Endothelial cell of umbilical vein (primary cell): ENCODE results near the gene USP2. TPM values are rescaled to one million over a fixed set of nuclear protein-coding genes. Genes with fewer than 3 reads are reported as not detected.

ENCODE experiments used
- BruUV-seq: library from RNA; stranded (reverse); fragments of 400-500 nt; replicated peaks from 2 replicates; lab custom pipeline; 2021; lab: Mats Ljungman, UMichigan
- CTCF ChIA-PET: fragments of 300-600, 350-600 bp; sonication (Branson Sonifier 250); formaldehyde crosslinking; loops from one replicate; lab custom pipeline; 2021; ENCODE audit warnings: antibody characterized with exemption, inconsistent platforms; lab: Charles Lee
- POLR2A ChIA-PET: fragments of 300-600, 350-600 bp; sonication (Branson Sonifier 250); formaldehyde crosslinking; loops from one replicate; lab custom pipeline; 2021; ENCODE audit warnings: antibody characterized with exemption, inconsistent platforms; lab: Charles Lee
- DNase-seq: peaks from one replicate; pipeline ENCODE4 v3.0.0-alpha.2; 2011; ENCODE audit warnings: low read depth, low spot score
- FAIRE-seq: peaks from 2 replicates; lab custom pipeline; 2011; peaks lifted over from hg19 to GRCh38; lab: Jason Lieb, UNC
- H2AFZ ChIP-seq: 2 replicates; pipeline ENCODE4 v1.6.0; 2012; ENCODE audit warnings: low read depth, low read length, control low read depth, inconsistent platforms
- H3K27ac ChIP-seq: 2 replicates; pipeline ENCODE4 v1.5.1; 2011; ENCODE audit warnings: low read depth, mild to moderate bottlenecking, control low read depth, low read length, moderate library complexity; ENCODE audit not compliant: insufficient read depth
- H3K27me3 ChIP-seq, 2 experiments: 2 replicates each; pipeline versions ENCODE4 v1.6.0 to v1.6.1; 2011; ENCODE audit warnings: low read length in 2 of 2, mixed read lengths in 1 of 2; ENCODE audit not compliant: control insufficient read depth in 2 of 2, insufficient read depth in 2 of 2
- H3K36me3 ChIP-seq, 2 experiments: 2 replicates in 1 of 2; 3 replicates in 1 of 2; pipeline ENCODE4 v1.5.1; 2011; ENCODE audit warnings: low read length in 2 of 2, mild to moderate bottlenecking in 1 of 2, moderate library complexity in 1 of 2; ENCODE audit not compliant: control insufficient read depth in 2 of 2, insufficient read depth in 2 of 2; ENCODE audit errors: extremely low read depth in 1 of 2
- H3K4me1 ChIP-seq: 3 replicates; pipeline ENCODE4 v1.5.1; 2011; ENCODE audit warnings: mild to moderate bottlenecking, low read length; ENCODE audit not compliant: control insufficient read depth, insufficient read depth; ENCODE audit errors: extremely low read depth
- H3K4me2 ChIP-seq: 2 replicates; pipeline ENCODE4 v1.6.1; 2011; ENCODE audit warnings: low read length, control low read depth, mixed read lengths; ENCODE audit not compliant: insufficient read depth
- H3K4me3 ChIP-seq, 3 experiments: fragments of 200-600 bp in 1 of 3; sonication (generic), shearing (Covaris generic) in 1 of 3; replicated peaks in 1 of 3; 2 replicates each; pipeline ENCODE4 v1.5.1; 2011 to 2016; ENCODE audit warnings: control low read depth in 3 of 3, low read length in 3 of 3, mild to moderate bottlenecking in 2 of 3, inconsistent platforms in 1 of 3, low read depth in 1 of 3, moderate library complexity in 1 of 3; ENCODE audit not compliant: insufficient read depth in 1 of 3
- H3K79me2 ChIP-seq: 2 replicates; pipeline ENCODE4 v1.6.0; 2012; ENCODE audit warnings: low read length, inconsistent platforms; ENCODE audit not compliant: control insufficient read depth, insufficient read depth
- H3K9ac ChIP-seq: replicated peaks from 2 replicates; pipeline ENCODE3; 2011; ENCODE audit warnings: low read length, control low read depth; ENCODE audit not compliant: insufficient read depth; ENCODE audit errors: extremely low read depth
- H3K9me1 ChIP-seq: replicated peaks from 3 replicates; pipeline ENCODE4 v1.6.0; 2011; ENCODE audit warnings: mild to moderate bottlenecking, low read length; ENCODE audit not compliant: control insufficient read depth, insufficient read depth; ENCODE audit errors: extremely low read depth
- H3K9me3 ChIP-seq: replicated peaks from 2 replicates; pipeline ENCODE4 v1.5.1; 2012; ENCODE audit warnings: low read length, inconsistent platforms; ENCODE audit not compliant: control insufficient read depth, insufficient read depth
- H4K20me1 ChIP-seq: replicated peaks from 2 replicates; pipeline ENCODE3; 2011; ENCODE audit warnings: mild to moderate bottlenecking, low read length; ENCODE audit not compliant: control insufficient read depth, insufficient read depth; ENCODE audit errors: extremely low read depth
- EZH2 ChIP-seq: IDR thresholded peaks from 2 replicates; pipeline ENCODE4 v1.6.1; 2012; ENCODE audit warnings: borderline replicate concordance, low read depth, mild to moderate bottlenecking, moderate library complexity, low read length, inconsistent platforms; ENCODE audit not compliant: severe bottlenecking
- FOS ChIP-seq: IDR thresholded peaks from 2 replicates; pipeline ENCODE4 v1.6.1; 2011; ENCODE audit warnings: mild to moderate bottlenecking, low read length, moderate library complexity, borderline replicate concordance; ENCODE audit not compliant: insufficient read depth
- GATA2 ChIP-seq: IDR thresholded peaks from 2 replicates; pipeline ENCODE4 v1.7.0; 2011; ENCODE audit warnings: low read depth, mild to moderate bottlenecking, moderate library complexity, mixed read lengths, low read length; ENCODE audit not compliant: insufficient read length, insufficient read depth
- JUN ChIP-seq: IDR thresholded peaks from 2 replicates; pipeline ENCODE4 v1.6.1; 2011; ENCODE audit warnings: borderline replicate concordance, low read depth; ENCODE audit not compliant: insufficient read length, insufficient read depth
- MYC ChIP-seq: IDR thresholded peaks from one replicate; pipeline ENCODE4 v1.6.1; 2011; ENCODE audit warnings: mild to moderate bottlenecking, low read depth, low read length
- POLR2A ChIP-seq: IDR thresholded peaks from 2 replicates; pipeline ENCODE4 v1.6.1; 2012; ENCODE audit warnings: low read depth, mild to moderate bottlenecking, control low read depth, low read length
- POLR2AphosphoS5 ChIP-seq: IDR thresholded peaks from 2 replicates; pipeline ENCODE4 v1.6.1; 2012; ENCODE audit warnings: low read depth, mild to moderate bottlenecking, control low read depth, low read length, moderate library complexity; ENCODE audit not compliant: insufficient read depth
- dilution Hi-C: fragments of 300-500 bp; cut with MboI; formaldehyde crosslinking; loops from one replicate; pipeline ENCODE4 v1.15.0; 2019; ENCODE audit warnings: low sequenced_read_pairs; ENCODE audit not compliant: extremely low pct_ligation_motif_present
- intact Hi-C: fragments of 100-400 bp; cut with micrococcal nuclease; formaldehyde crosslinking; loops from one replicate; pipeline ENCODE4 v1.10.0; 2022
- polyA plus RNA-seq, 4 experiments: library from polyadenylated mRNA; depleted of rRNA in 3 of 4; stranded (reverse) in 3 of 4; unstranded in 1 of 4; fragments of >200 nt; gene quantifications; 2 replicates each; pipeline versions ENCODE4 v1.2.1 to v1.2.3, GENCODE V29; 2011 to 2012; ENCODE audit warnings: missing spikeins in 1 of 4
- total RNA-seq: library from RNA; stranded (reverse); gene quantifications from 2 replicates; pipeline ENCODE4 v1.2.3, GENCODE V29; 2021
- TF ChIP-seq, protein P1 (sequence below), 2 donors: IDR thresholded peaks; 1 replicate in 1 of 2; 2 replicates in 1 of 2; pipeline ENCODE4 v1.5.1; 2011; ENCODE audit warnings: low read length in 2 of 2, mild to moderate bottlenecking in 2 of 2, moderate library complexity in 2 of 2, control low read depth in 1 of 2, inconsistent platforms in 1 of 2, low read depth in 1 of 2; ENCODE audit not compliant: insufficient read depth in 1 of 2; ENCODE audit errors: extremely low read depth in 1 of 2
- TF ChIP-seq, protein P2 (sequence below): IDR thresholded peaks from 2 replicates; pipeline ENCODE4 v1.6.1; 2011; ENCODE audit not compliant: insufficient read depth, insufficient read length

USP2 gene
- total and polyA plus RNA-seq, 2 donors (not counting 3 experiments of a cell fraction or from before 2014, with no cell fraction given): 0.21 to 1.2 TPM

DNA sequence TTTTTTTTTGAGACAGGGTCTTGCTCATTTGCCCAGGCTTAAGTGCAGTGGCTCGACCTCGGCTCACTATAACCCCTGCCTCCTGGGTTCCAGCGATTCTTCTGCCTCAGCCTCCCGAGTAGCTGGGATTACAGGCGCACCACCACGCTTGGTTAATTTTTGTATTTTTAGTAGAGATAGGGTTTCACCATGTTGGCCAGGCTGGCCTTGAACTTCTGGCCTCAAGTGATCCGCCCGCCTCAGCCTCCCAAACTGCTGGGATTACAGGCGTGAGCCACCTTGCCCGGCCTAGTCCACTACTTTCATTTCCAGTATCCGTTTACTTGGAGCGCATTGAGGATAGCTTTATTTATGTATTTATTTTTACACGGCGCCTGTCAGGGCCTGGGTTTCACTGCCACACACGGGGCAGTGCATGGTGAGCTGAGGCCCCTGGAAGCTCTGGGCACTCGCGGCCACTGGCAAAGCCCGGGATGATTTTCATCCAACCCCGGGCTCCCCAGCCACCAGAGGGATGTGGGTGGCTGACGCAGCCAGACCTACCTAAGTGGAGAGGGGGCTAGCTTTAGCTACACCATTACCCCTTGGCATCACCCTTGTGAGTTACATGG, 58.5 kb downstream of the USP2 start:
- Histone ChIP-seq H4K20me1 (no peaks in the 10 kb centered on the region), H3K9ac (no peak overlapping the region), H3K4me1 (peaks cover 44% of the 10 kb centered on the region), H3K36me3 (no peaks in the 10 kb centered on the region), H3K27me3 (no peaks in the 10 kb centered on the region), H3K79me2 (no peaks in the 10 kb centered on the region), H3K9me3 (no peaks in the 10 kb centered on the region), H3K4me2 (no peak overlapping the region), H2AFZ (no peak overlapping the region), H3K27ac (no peak overlapping the region), H3K4me3 (no peak overlapping the region), H3K9me1 (no peaks in the 10 kb centered on the region)
- TF ChIP-seq, protein P1, sequence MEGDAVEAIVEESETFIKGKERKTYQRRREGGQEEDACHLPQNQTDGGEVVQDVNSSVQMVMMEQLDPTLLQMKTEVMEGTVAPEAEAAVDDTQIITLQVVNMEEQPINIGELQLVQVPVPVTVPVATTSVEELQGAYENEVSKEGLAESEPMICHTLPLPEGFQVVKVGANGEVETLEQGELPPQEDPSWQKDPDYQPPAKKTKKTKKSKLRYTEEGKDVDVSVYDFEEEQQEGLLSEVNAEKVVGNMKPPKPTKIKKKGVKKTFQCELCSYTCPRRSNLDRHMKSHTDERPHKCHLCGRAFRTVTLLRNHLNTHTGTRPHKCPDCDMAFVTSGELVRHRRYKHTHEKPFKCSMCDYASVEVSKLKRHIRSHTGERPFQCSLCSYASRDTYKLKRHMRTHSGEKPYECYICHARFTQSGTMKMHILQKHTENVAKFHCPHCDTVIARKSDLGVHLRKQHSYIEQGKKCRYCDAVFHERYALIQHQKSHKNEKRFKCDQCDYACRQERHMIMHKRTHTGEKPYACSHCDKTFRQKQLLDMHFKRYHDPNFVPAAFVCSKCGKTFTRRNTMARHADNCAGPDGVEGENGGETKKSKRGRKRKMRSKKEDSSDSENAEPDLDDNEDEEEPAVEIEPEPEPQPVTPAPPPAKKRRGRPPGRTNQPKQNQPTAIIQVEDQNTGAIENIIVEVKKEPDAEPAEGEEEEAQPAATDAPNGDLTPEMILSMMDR (IDR thresholded peaks at IDR 0.05; ENCODE audit: extremely low read depth in 1 of 2, insufficient read depth in 1 of 2, low read depth in 1 of 2, low read length in 2 of 2): no peak
- no peak for TF ChIP-seq MYC
- TF ChIP-seq, protein P2, sequence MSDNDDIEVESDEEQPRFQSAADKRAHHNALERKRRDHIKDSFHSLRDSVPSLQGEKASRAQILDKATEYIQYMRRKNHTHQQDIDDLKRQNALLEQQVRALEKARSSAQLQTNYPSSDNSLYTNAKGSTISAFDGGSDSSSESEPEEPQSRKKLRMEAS: no peak
- no peak for TF ChIP-seq POLR2A
- no peak for TF ChIP-seq JUN
- TF ChIP-seq POLR2AphosphoS5: no peak
- no peak for TF ChIP-seq EZH2
- TF ChIP-seq GATA2: no peak
- TF ChIP-seq FOS: no peak
- intact Hi-C loops (loop anchor here (1.0 kb wide), 5 partner anchors 8 to 178 kb away; partner anchors contain the start of genes CBL and NLRX1), dilution Hi-C loops (no loop called here)
- no TSS peak for BruUV-seq
- ChIA-PET POLR2A (interaction anchor here (0.6 kb wide), 1 partner anchor 15 kb away, joined by 3 read pairs; no protein-coding TSS in a partner anchor), CTCF (interaction anchor here (0.7 to 15.9 kb wide), 21 partner anchors 8 to 258 kb away, joined by 3 to 301 read pairs (median 4); partner anchors contain the start of genes C1QTNF5, CBL, DPAGT1 and NLRX1)
- DNase-seq: no peak
- no peak for FAIRE-seq
